Loucy (cell line): Measurements from ENCODE around the gene WWOX.

Experiments used
- H2AFZ ChIP-seq: fragments of 200-600 bp; sonication (generic); 2 replicates; pipeline ENCODE4 v1.6.0; 2016; ENCODE audit warnings: antibody characterized with exemption, mild to moderate bottlenecking, low read length, moderate library complexity
- H3F3A ChIP-seq: fragments of 200-600 bp; 2 replicates; pipeline ENCODE4 v1.6.0; 2016; ENCODE audit warnings: antibody characterized with exemption, low read depth, mild to moderate bottlenecking
- H3K27me3 ChIP-seq: fragments of 200-600 bp; sonication (generic); 2 replicates; pipeline ENCODE4 v1.6.1; 2014; ENCODE audit warnings: low read length, mild to moderate bottlenecking; ENCODE audit not compliant: insufficient read depth, poor library complexity, severe bottlenecking
- H3K36me3 ChIP-seq: fragments of 200-600 bp; sonication (generic); 2 replicates; pipeline ENCODE4 v1.6.1; 2016; ENCODE audit warnings: low read length; ENCODE audit not compliant: insufficient read depth
- H3K4me1 ChIP-seq: fragments of 200-600 bp; sonication (generic); 2 replicates; pipeline ENCODE4 v1.5.1; 2014; ENCODE audit warnings: low read length, mild to moderate bottlenecking; ENCODE audit not compliant: insufficient read depth, poor library complexity, severe bottlenecking
- H3K4me2 ChIP-seq: fragments of 200-600 bp; sonication (generic); 2 replicates; pipeline ENCODE4 v1.6.0; 2014; ENCODE audit warnings: antibody characterized with exemption, low read length, low read depth, mild to moderate bottlenecking; ENCODE audit not compliant: poor library complexity, severe bottlenecking
- H3K4me3 ChIP-seq: fragments of 200-600 bp; sonication (generic); 2 replicates; pipeline ENCODE4 v1.5.1; 2014; ENCODE audit warnings: low read length, mild to moderate bottlenecking, mixed read lengths; ENCODE audit not compliant: poor library complexity, severe bottlenecking
- H3K79me2 ChIP-seq: fragments of 200-600 bp; sonication (generic); 2 replicates; pipeline ENCODE4 v1.6.1; 2014; ENCODE audit warnings: low read length; ENCODE audit not compliant: insufficient read depth
- H3K9ac ChIP-seq: fragments of 200-600 bp; sonication (generic); 2 replicates; pipeline ENCODE4 v1.6.0; 2014; ENCODE audit warnings: mild to moderate bottlenecking, low read depth, low read length, moderate library complexity; ENCODE audit not compliant: poor library complexity, severe bottlenecking
- H3K9me2 ChIP-seq: fragments of 200-600 bp; sonication (generic); replicated peaks from 2 replicates; pipeline ENCODE4 v1.6.1; 2016; ENCODE audit warnings: low read depth, low read length, mixed read lengths
- H3K9me3 ChIP-seq: fragments of 200-600 bp; sonication (generic); 2 replicates; pipeline ENCODE4 v1.6.1; 2014; ENCODE audit warnings: mild to moderate bottlenecking, antibody characterized with exemption, low read length, low read depth; ENCODE audit not compliant: insufficient read depth
- H4K20me1 ChIP-seq: fragments of 200-600 bp; sonication (generic); 2 replicates; pipeline ENCODE4 v1.6.0; 2014; ENCODE audit warnings: antibody characterized with exemption, low read length, mild to moderate bottlenecking; ENCODE audit not compliant: insufficient read depth, poor library complexity, severe bottlenecking
- CTCF ChIP-seq: fragments of 200-600 bp; sonication (generic); conservative IDR thresholded peaks from 2 replicates; pipeline ENCODE4 v1.5.1; 2014; ENCODE audit warnings: mild to moderate bottlenecking, antibody characterized with exemption, low read length
- EZH2phosphoT487 ChIP-seq: fragments of 200-600 bp; IDR thresholded peaks from 2 replicates; pipeline ENCODE4 v1.6.1; 2018; ENCODE audit warnings: antibody characterized with exemption, mild to moderate bottlenecking, moderate library complexity, borderline replicate concordance

Gene WWOX

GRCh38 chr16:78443542-78444364 is 344.3 kb downstream of the WWOX start:
- no peaks in the 10 kb centered on the region for H3K9me2 ChIP-seq
- no peaks in the 10 kb centered on the region for H3K27me3 ChIP-seq
- no peak overlapping the region for H3K4me3 ChIP-seq
- H3K4me2 ChIP-seq, result peak overlapping the region; percentile 29
- H2AFZ ChIP-seq, result peak overlapping the region; percentile 65; the same call in 1 of the 2 replicates
- no peaks in the 10 kb centered on the region for H3K79me2 ChIP-seq
- no peaks in the 10 kb centered on the region for H3F3A ChIP-seq
- H4K20me1 ChIP-seq, result no peaks in the 10 kb centered on the region
- TF ChIP-seq CTCF (no peak), EZH2phosphoT487 (no peak)
- no peaks in the 10 kb centered on the region for H3K9me3 ChIP-seq
- H3K4me1 ChIP-seq, result peaks cover 31% of the 10 kb centered on the region
- no peaks in the 10 kb centered on the region for H3K36me3 ChIP-seq
- peak overlapping the region; percentile 31 for H3K9ac ChIP-seq

- no peak for TF ChIP-seq EZH2phosphoT487
- TF ChIP-seq CTCF, result no peak
- H3K9me3 ChIP-seq, result no peaks in the 10 kb centered on the region
- H3K79me2 ChIP-seq, result no peaks in the 10 kb centered on the region
- H4K20me1 ChIP-seq, result no peaks in the 10 kb centered on the region
- no peak overlapping the region for H2AFZ ChIP-seq
- H3K9me2 ChIP-seq, result no peaks in the 10 kb centered on the region
- no peak overlapping the region for H3K4me3 ChIP-seq
- no peak overlapping the region for H3K4me2 ChIP-seq
- H3K36me3 ChIP-seq, result no peaks in the 10 kb centered on the region
- no peaks in the 10 kb centered on the region for H3F3A ChIP-seq
- no peak overlapping the region for H3K9ac ChIP-seq
- H3K4me1 ChIP-seq, result peaks cover 24% of the 10 kb centered on the region
- H3K27me3 ChIP-seq, result no peaks in the 10 kb centered on the region
These were observed 346.4 kb downstream of the WWOX start for GRCh38 chr16:78445818-78446217.

GRCh38 chr16:78446486-78446885 is 347.0 kb downstream of the WWOX start:
- no peaks in the 10 kb centered on the region for H3K36me3 ChIP-seq
- no peaks in the 10 kb centered on the region for H3K9me2 ChIP-seq
- H3K9ac ChIP-seq, result no peak overlapping the region
- peaks cover 24% of the 10 kb centered on the region for H3K4me1 ChIP-seq
- no peaks in the 10 kb centered on the region for H4K20me1 ChIP-seq
- no peak overlapping the region for H2AFZ ChIP-seq
- TF ChIP-seq CTCF (no peak), EZH2phosphoT487 (no peak)
- H3K79me2 ChIP-seq, result no peaks in the 10 kb centered on the region
- H3K4me2 ChIP-seq, result no peak overlapping the region
- no peak overlapping the region for H3K4me3 ChIP-seq
- no peaks in the 10 kb centered on the region for H3F3A ChIP-seq
- H3K9me3 ChIP-seq, result no peaks in the 10 kb centered on the region
- no peaks in the 10 kb centered on the region for H3K27me3 ChIP-seq
